Measurements from ENCODE around the gene C6orf62.

The C6orf62 gene

GRCh38 chr6:24709014-24709711 lies 9.8 kb downstream of the C6orf62 start:
- no peak for DNase-seq (ENCODE audit: low read depth)
- no peak overlapping the region for H3K4me3 ChIP-seq (ENCODE audit: low read length)
- TF ChIP-seq CTCF (conservative IDR thresholded peaks at IDR 0.05; ENCODE audit: low read depth, low read length) = no peak

- no peak for DNase-seq (ENCODE audit: low read depth)
- H3K4me3 ChIP-seq (ENCODE audit: low read length) = no peak overlapping the region
- no peak for TF ChIP-seq CTCF (conservative IDR thresholded peaks at IDR 0.05; ENCODE audit: low read depth, low read length)
Measured at GRCh38 chr6:24708612-24709011, 10.3 kb downstream of the C6orf62 start.

GRCh38 chr6:24704468-24704867 lies 14.5 kb downstream of the C6orf62 start:
- TF ChIP-seq CTCF (conservative IDR thresholded peaks at IDR 0.05; ENCODE audit: low read depth, low read length) = no peak
- no peak for DNase-seq (ENCODE audit: low read depth)
- no peak overlapping the region for H3K4me3 ChIP-seq (ENCODE audit: low read length)

- TF ChIP-seq CTCF (conservative IDR thresholded peaks at IDR 0.05; ENCODE audit: low read depth, low read length) = no peak
- no peak overlapping the region for H3K4me3 ChIP-seq (ENCODE audit: low read length)
- DNase-seq (ENCODE audit: low read depth) = no peak
Measured at GRCh38 chr6:24702720-24703282, 16.2 kb downstream of the C6orf62 start.

GRCh38 chr6:24699521-24700359 lies 19.2 kb downstream of the C6orf62 start:
- H3K4me3 ChIP-seq (ENCODE audit: low read length) = no peak overlapping the region
- no peak for DNase-seq (ENCODE audit: low read depth)
- TF ChIP-seq CTCF (conservative IDR thresholded peaks at IDR 0.05; ENCODE audit: low read depth, low read length) = no peak

GRCh38 chr6:24696097-24696496 lies 22.9 kb downstream of the C6orf62 start:
- TF ChIP-seq CTCF (conservative IDR thresholded peaks at IDR 0.05; ENCODE audit: low read depth, low read length) = no peak
- no peak overlapping the region for H3K4me3 ChIP-seq (ENCODE audit: low read length)
- DNase-seq (ENCODE audit: low read depth) = no peak

All from retinal pigment epithelial cell (primary cell).